GM12878 (cell line): Measurements from ENCODE around the gene MSGN1. TPM values are rescaled to one million over a fixed set of nuclear protein-coding genes. Genes with fewer than 3 reads are reported as not detected.
A peak's percentile ranks its signal among the peaks of the same experiment; 100 is the strongest.

ENCODE experiments used
- BRCA1 ChIP-seq: IDR thresholded peaks from 2 replicates; pipeline ENCODE4 v1.6.1; 2011; ENCODE audit warnings: low read depth, low read length, improper control_type of control experiment
- GATAD2B ChIP-seq: fragments of 450-650 bp; conservative IDR thresholded peaks from 2 replicates; pipeline ENCODE4 v1.6.1; 2017; ENCODE audit warnings: low read depth, mild to moderate bottlenecking, moderate library complexity
- IKZF1 ChIP-seq: fragments of 450-650 bp; conservative IDR thresholded peaks from 2 replicates; pipeline ENCODE4 v1.6.1; 2017; ENCODE audit warnings: antibody characterized with exemption, mild to moderate bottlenecking
- IKZF2 ChIP-seq, 2 experiments: fragments of 450-650 bp; IDR thresholded peaks; 2 replicates each; pipeline ENCODE4 v1.6.1; 2017; ENCODE audit warnings: mild to moderate bottlenecking in 2 of 2, moderate library complexity in 2 of 2
- JUND ChIP-seq: IDR thresholded peaks from 2 replicates; pipeline ENCODE4 v1.6.1; 2012; ENCODE audit warnings: low read depth, mild to moderate bottlenecking, low read length, improper control_type of control experiment, moderate library complexity
- NBN ChIP-seq: fragments of 450-650 bp; IDR thresholded peaks from 2 replicates; pipeline ENCODE4 v1.6.1; 2016
- NR2F1 ChIP-seq: fragments of 450-650 bp; conservative IDR thresholded peaks from 2 replicates; pipeline ENCODE4 v1.6.1; 2017; ENCODE audit warnings: mild to moderate bottlenecking
- POLR2AphosphoS2 ChIP-seq: IDR thresholded peaks from 2 replicates; pipeline ENCODE4 v1.6.1; 2011; ENCODE audit warnings: low read depth, mild to moderate bottlenecking, low read length, improper control_type of control experiment, moderate library complexity
- SIN3A ChIP-seq: IDR thresholded peaks from 2 replicates; pipeline ENCODE4 v1.6.1; 2012; ENCODE audit warnings: low read depth, low read length, improper control_type of control experiment
- TCF3 ChIP-seq: IDR thresholded peaks from 2 replicates; pipeline ENCODE4 v1.6.1; 2012; ENCODE audit warnings: low read depth, mild to moderate bottlenecking, low read length, borderline replicate concordance; ENCODE audit not compliant: insufficient read depth
- WRNIP1 ChIP-seq: IDR thresholded peaks from 2 replicates; pipeline ENCODE4 v1.6.1; 2011; ENCODE audit warnings: low read depth, low read length, improper control_type of control experiment, borderline replicate concordance
- ZNF217 ChIP-seq: fragments of 450-650 bp; IDR thresholded peaks from 2 replicates; pipeline ENCODE4 v1.6.1; 2017; ENCODE audit warnings: antibody characterized with exemption, mild to moderate bottlenecking
- polyA plus RNA-seq, 11 experiments: library from polyadenylated mRNA; depleted of rRNA in 4 of 11; unstranded in 6 of 11; stranded (reverse) in 5 of 11; fragments of >200 nt; fragmentation: Nextera tagmentation in 4 of 11; fragmentation: Illumina TruSeq in 1 of 11; extraction: Ambion mirVana in 4 of 11; extraction: Trizol in 1 of 11; gene quantifications; 1 replicate in 1 of 11; 2 replicates in 10 of 11; pipeline versions ENCODE4 v1.2.1 to v1.2.3, GENCODE V29; 2011 to 2016; ENCODE audit warnings: inconsistent platforms in 2 of 11, missing spikeins in 2 of 11, low read depth in 1 of 11
- total RNA-seq, 4 experiments: library from RNA; depleted of rRNA in 3 of 4; stranded (reverse); fragments of >200 nt in 3 of 4; fragmentation: Illumina TruSeq in 1 of 4; extraction: Trizol in 1 of 4; gene quantifications; 2 replicates each; pipeline versions ENCODE4 v1.2.1 to v1.2.3, GENCODE V29; 2013 to 2021
- TF ChIP-seq, protein P1 (sequence below): fragments of 450-650 bp; IDR thresholded peaks from 2 replicates; pipeline ENCODE4 v1.6.1; 2018; ENCODE audit warnings: borderline replicate concordance, mild to moderate bottlenecking; ENCODE audit not compliant: partially characterized antibody
- TF ChIP-seq, protein P2 (sequence below): fragments of 450-650 bp; IDR thresholded peaks from 2 replicates; pipeline ENCODE4 v1.6.1; 2017; ENCODE audit warnings: borderline replicate concordance
- TF ChIP-seq, protein P3 (sequence below): fragments of 450-650 bp; IDR thresholded peaks from 2 replicates; pipeline ENCODE4 v1.6.1; 2017; ENCODE audit warnings: mild to moderate bottlenecking, moderate library complexity
- TF ChIP-seq, protein P4 (sequence below), 3 experiments: IDR thresholded peaks in 2 of 3; conservative IDR thresholded peaks in 1 of 3; 2 replicates each; pipeline ENCODE4 v1.5.1; 2011; ENCODE audit warnings: low read depth in 3 of 3, low read length in 3 of 3, mild to moderate bottlenecking in 3 of 3, control low read depth in 2 of 3, moderate library complexity in 2 of 3, inconsistent platforms in 1 of 3, mixed read lengths in 1 of 3; ENCODE audit not compliant: control insufficient read depth in 2 of 3, insufficient read depth in 1 of 3; ENCODE audit errors: extremely low read depth in 1 of 3

The MSGN1 gene
- total and polyA plus RNA-seq, 10 of the 15 experiments (the other 5 are each of a cell fraction or from before 2014, with no cell fraction given) = 0.27 TPM; not detected in 9

DNA sequence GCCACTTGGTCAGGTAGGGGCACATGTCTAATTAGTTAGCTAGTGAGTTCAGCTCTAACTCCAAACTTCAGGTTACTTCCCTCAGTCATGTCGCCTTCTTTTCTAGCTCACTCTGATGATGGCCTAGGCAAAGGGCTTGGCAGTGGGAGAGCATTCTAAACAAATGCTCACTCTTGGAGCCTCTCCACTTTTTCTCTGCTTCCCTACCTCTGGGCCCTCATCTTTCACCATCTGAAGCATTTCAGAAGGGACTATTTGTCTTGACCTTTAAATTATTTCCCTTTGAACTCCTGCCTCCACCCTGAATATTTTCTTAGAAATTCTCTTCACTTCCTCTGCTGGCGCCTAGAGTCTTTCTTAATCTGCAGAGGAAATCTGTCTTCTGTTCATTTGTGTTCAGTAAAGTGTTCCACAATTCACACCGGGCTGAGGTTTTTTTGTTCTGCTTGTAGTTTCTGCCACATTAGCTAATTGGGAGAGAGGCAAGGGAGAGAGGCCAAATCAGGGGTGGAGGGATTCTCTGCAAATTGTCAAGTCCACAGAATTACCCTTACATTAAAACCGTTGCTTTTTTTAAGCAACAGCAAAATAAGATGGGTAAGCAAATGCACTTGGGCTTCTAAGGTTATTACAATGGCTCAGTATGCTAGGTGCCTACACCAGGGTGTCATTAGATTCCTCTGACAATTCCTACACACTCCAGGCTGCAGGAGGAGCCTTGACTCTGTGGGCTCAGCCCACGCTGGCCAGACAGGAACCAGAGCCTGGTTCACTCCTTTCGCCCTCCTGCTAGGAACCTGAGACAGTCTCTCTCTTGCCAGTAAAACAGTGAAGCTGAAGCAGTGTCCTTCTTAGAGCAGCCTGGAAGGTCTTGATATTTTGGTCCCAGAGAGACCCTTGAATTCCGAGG is 5.5 kb downstream of the MSGN1 start (continued):
- TF ChIP-seq, protein P1, sequence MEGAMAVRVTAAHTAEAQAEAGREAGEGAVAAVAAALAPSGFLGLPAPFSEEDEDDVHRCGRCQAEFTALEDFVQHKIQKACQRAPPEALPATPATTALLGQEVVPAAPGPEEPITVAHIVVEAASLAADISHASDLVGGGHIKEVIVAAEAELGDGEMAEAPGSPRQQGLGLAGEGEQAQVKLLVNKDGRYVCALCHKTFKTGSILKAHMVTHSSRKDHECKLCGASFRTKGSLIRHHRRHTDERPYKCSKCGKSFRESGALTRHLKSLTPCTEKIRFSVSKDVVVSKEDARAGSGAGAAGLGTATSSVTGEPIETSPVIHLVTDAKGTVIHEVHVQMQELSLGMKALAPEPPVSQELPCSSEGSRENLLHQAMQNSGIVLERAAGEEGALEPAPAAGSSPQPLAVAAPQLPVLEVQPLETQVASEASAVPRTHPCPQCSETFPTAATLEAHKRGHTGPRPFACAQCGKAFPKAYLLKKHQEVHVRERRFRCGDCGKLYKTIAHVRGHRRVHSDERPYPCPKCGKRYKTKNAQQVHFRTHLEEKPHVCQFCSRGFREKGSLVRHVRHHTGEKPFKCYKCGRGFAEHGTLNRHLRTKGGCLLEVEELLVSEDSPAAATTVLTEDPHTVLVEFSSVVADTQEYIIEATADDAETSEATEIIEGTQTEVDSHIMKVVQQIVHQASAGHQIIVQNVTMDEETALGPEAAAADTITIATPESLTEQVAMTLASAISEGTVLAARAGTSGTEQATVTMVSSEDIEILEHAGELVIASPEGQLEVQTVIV = no peak
- TF ChIP-seq WRNIP1 (no peak), TCF3 (no peak), NBN (peak; percentile 73), JUND (no peak), ZNF217 (no peak), SIN3A (no peak), POLR2AphosphoS2 (no peak), GATAD2B (0 out of 2 replicates have a peak, but pooled peaks have one; percentile 40), IKZF1 (peak; percentile 74), IKZF2 (IDR thresholded peaks at IDR 0.05) (peak; percentile 58 to 75; a peak in 2 of 4 replicates), BRCA1 (no peak), NR2F1 (peak; percentile 26; the same call in 1 of the 2 replicates)
- TF ChIP-seq, protein P2, sequence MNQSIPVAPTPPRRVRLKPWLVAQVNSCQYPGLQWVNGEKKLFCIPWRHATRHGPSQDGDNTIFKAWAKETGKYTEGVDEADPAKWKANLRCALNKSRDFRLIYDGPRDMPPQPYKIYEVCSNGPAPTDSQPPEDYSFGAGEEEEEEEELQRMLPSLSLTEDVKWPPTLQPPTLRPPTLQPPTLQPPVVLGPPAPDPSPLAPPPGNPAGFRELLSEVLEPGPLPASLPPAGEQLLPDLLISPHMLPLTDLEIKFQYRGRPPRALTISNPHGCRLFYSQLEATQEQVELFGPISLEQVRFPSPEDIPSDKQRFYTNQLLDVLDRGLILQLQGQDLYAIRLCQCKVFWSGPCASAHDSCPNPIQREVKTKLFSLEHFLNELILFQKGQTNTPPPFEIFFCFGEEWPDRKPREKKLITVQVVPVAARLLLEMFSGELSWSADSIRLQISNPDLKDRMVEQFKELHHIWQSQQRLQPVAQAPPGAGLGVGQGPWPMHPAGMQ = no peak
- TF ChIP-seq, protein P3, sequence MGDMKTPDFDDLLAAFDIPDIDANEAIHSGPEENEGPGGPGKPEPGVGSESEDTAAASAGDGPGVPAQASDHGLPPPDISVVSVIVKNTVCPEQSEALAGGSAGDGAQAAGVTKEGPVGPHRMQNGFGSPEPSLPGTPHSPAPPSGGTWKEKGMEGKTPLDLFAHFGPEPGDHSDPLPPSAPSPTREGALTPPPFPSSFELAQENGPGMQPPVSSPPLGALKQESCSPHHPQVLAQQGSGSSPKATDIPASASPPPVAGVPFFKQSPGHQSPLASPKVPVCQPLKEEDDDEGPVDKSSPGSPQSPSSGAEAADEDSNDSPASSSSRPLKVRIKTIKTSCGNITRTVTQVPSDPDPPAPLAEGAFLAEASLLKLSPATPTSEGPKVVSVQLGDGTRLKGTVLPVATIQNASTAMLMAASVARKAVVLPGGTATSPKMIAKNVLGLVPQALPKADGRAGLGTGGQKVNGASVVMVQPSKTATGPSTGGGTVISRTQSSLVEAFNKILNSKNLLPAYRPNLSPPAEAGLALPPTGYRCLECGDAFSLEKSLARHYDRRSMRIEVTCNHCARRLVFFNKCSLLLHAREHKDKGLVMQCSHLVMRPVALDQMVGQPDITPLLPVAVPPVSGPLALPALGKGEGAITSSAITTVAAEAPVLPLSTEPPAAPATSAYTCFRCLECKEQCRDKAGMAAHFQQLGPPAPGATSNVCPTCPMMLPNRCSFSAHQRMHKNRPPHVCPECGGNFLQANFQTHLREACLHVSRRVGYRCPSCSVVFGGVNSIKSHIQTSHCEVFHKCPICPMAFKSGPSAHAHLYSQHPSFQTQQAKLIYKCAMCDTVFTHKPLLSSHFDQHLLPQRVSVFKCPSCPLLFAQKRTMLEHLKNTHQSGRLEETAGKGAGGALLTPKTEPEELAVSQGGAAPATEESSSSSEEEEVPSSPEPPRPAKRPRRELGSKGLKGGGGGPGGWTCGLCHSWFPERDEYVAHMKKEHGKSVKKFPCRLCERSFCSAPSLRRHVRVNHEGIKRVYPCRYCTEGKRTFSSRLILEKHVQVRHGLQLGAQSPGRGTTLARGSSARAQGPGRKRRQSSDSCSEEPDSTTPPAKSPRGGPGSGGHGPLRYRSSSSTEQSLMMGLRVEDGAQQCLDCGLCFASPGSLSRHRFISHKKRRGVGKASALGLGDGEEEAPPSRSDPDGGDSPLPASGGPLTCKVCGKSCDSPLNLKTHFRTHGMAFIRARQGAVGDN = no peak; the same call in 1 of the 2 replicates
- TF ChIP-seq, protein P4, sequence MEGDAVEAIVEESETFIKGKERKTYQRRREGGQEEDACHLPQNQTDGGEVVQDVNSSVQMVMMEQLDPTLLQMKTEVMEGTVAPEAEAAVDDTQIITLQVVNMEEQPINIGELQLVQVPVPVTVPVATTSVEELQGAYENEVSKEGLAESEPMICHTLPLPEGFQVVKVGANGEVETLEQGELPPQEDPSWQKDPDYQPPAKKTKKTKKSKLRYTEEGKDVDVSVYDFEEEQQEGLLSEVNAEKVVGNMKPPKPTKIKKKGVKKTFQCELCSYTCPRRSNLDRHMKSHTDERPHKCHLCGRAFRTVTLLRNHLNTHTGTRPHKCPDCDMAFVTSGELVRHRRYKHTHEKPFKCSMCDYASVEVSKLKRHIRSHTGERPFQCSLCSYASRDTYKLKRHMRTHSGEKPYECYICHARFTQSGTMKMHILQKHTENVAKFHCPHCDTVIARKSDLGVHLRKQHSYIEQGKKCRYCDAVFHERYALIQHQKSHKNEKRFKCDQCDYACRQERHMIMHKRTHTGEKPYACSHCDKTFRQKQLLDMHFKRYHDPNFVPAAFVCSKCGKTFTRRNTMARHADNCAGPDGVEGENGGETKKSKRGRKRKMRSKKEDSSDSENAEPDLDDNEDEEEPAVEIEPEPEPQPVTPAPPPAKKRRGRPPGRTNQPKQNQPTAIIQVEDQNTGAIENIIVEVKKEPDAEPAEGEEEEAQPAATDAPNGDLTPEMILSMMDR (IDR thresholded peaks at IDR 0.05 in 2 of 3, conservative IDR thresholded peaks at IDR 0.05 in 1 of 3; ENCODE audit: control insufficient read depth in 2 of 3, extremely low read depth in 1 of 3, insufficient read depth in 1 of 3, low read depth in 3 of 3, low read length in 3 of 3) = no peak
